ENCODE data around the gene CCDC14.
"Not testable (repeated sequence)": the region's sequence is repeated elsewhere in the genome, so short reads cannot be mapped to it uniquely, and the experiment has no call there.

- not testable (repeated sequence) for TF ChIP-seq CTCF (IDR thresholded peaks at IDR 0.05); POLR2A (IDR thresholded peaks at IDR 0.05); POLR2AphosphoS5 (IDR thresholded peaks at IDR 0.05; ENCODE audit: insufficient read depth in 1 of 2, low read depth in 1 of 2)
Observed at GRCh38 chr3:123975030-123975429, 14.0 kb upstream of the CCDC14 start.

Data from vagina (tissue), 2 donors.